K562 (cell line): ENCODE results near the gene SPX. TPM values are rescaled to one million over a fixed set of nuclear protein-coding genes. Genes with fewer than 3 reads are reported as not detected.

Experiments
- ATAC-seq: fragments of 200-7000 bp; cut with Tn5 transposase; 3 replicates; pipeline ENCODE4 v1.9.1; 2020; ENCODE audit warnings: moderate library complexity
- BruUV-seq: library from RNA; stranded (reverse); fragments of 400-500 nt; replicated peaks from 2 replicates; lab custom pipeline; 2021; lab: Mats Ljungman, UMichigan
- CTCF ChIA-PET: fragments of 300-600 bp; formaldehyde crosslinking; extraction: SDS; loops from one replicate; lab custom pipeline; 2021; ENCODE audit warnings: low intra/inter-chr PET ratio; lab: Yijun Ruan, JAX
- POLR2A ChIA-PET: fragments of 300-600, 350-650 bp; sonication (Branson Sonifier 250); formaldehyde crosslinking; extraction: SDS; loops from one replicate; lab custom pipeline; 2021; ENCODE audit warnings: antibody characterized with exemption, inconsistent platforms; lab: Yijun Ruan, JAX
- DNase-seq, 4 experiments: peaks; one replicate each; pipeline versions ENCODE4 v3.0.0 to v3.0.0-alpha.2; 2011 to 2018; ENCODE audit warnings: low spot score in 3 of 4, mixed read lengths in 3 of 4; ENCODE audit errors: extremely low read depth in 1 of 4
- FAIRE-seq: peaks from 2 replicates; lab custom pipeline; 2011; peaks lifted over from hg19 to GRCh38; lab: Jason Lieb, UNC
- H2AFZ ChIP-seq: 2 replicates; pipeline ENCODE4 v1.6.0; 2011; ENCODE audit warnings: low read depth, low read length, control low read depth, inconsistent platforms
- H3K27ac ChIP-seq: fragments of 200-600 bp; 3 replicates; pipeline ENCODE4 v1.8.0; 2011; ENCODE audit warnings: low read depth, mild to moderate bottlenecking, control low read depth, inconsistent platforms, low read length, moderate library complexity, mixed read lengths; ENCODE audit errors: extremely low read depth
- H3K27me3 ChIP-seq, 2 experiments: fragments of 300-600 bp in 1 of 2; 2 replicates in 1 of 2; 3 replicates in 1 of 2; pipeline versions ENCODE4 v1.6.0 to v1.8.0; 2011; ENCODE audit warnings: inconsistent platforms in 2 of 2, low read length in 2 of 2, mild to moderate bottlenecking in 1 of 2, mixed read lengths in 1 of 2, moderate library complexity in 1 of 2; ENCODE audit not compliant: control insufficient read depth in 2 of 2, insufficient read depth in 2 of 2
- H3K36me3 ChIP-seq: fragments of 300-600 bp; 3 replicates; pipeline ENCODE4 v1.8.0; 2011; ENCODE audit warnings: mild to moderate bottlenecking, low read length, inconsistent platforms; ENCODE audit not compliant: control insufficient read depth, insufficient read depth
- H3K4me1 ChIP-seq, 2 experiments: fragments of 200-600 bp in 1 of 2; replicated peaks in 1 of 2; 2 replicates in 1 of 2; 3 replicates in 1 of 2; pipeline versions ENCODE4 v1.5.1 to v1.8.0; 2011; ENCODE audit warnings: inconsistent platforms in 2 of 2, low read length in 2 of 2, mild to moderate bottlenecking in 1 of 2, mixed read lengths in 1 of 2, moderate library complexity in 1 of 2; ENCODE audit not compliant: control insufficient read depth in 2 of 2, insufficient read depth in 2 of 2
- H3K4me2 ChIP-seq: 2 replicates; pipeline ENCODE4 v1.6.1; 2011; ENCODE audit warnings: low read length, control low read depth, inconsistent platforms, mixed read lengths; ENCODE audit not compliant: insufficient read depth
- H3K4me3 ChIP-seq: fragments of 200-600 bp; sonication (generic), shearing (Covaris generic); 2 replicates; pipeline ENCODE4 v1.5.1; 2016; ENCODE audit warnings: control low read depth, inconsistent platforms
- H3K79me2 ChIP-seq: fragments of 200-600 bp; 3 replicates; pipeline ENCODE4 v1.8.0; 2011; ENCODE audit warnings: low read length, inconsistent platforms; ENCODE audit not compliant: control insufficient read depth, insufficient read depth
- H3K9ac ChIP-seq, 2 experiments: 2 replicates each; pipeline versions ENCODE4 v1.6.0 to v1.6.1; 2011; ENCODE audit warnings: low read depth in 2 of 2, low read length in 2 of 2, control low read depth in 1 of 2, inconsistent platforms in 1 of 2, mild to moderate bottlenecking in 1 of 2, mixed read lengths in 1 of 2; ENCODE audit not compliant: insufficient read depth in 1 of 2
- H3K9me1 ChIP-seq: one replicate; pipeline ENCODE4 v1.6.0; 2011; ENCODE audit warnings: inconsistent platforms, mild to moderate bottlenecking, low read length, moderate library complexity; ENCODE audit not compliant: control insufficient read depth, insufficient read depth
- H3K9me3 ChIP-seq: replicated peaks from 2 replicates; pipeline ENCODE4 v1.5.1; 2011; ENCODE audit warnings: low read depth, low read length, inconsistent platforms; ENCODE audit not compliant: control insufficient read depth, insufficient read depth
- H4K20me1 ChIP-seq: replicated peaks from 2 replicates; pipeline ENCODE4 v1.6.1; 2011; ENCODE audit warnings: low read length, inconsistent platforms, mixed read lengths; ENCODE audit not compliant: control insufficient read depth, insufficient read depth
- CLOCK ChIP-seq: fragments of 250-450 bp; sonication (Bioruptor Pico); IDR thresholded peaks from 2 replicates; pipeline ENCODE4 v1.4.0; 2020; ENCODE audit warnings: mild to moderate bottlenecking, moderate library complexity, borderline replicate concordance
- MTA2 ChIP-seq: fragments of 450-650 bp; IDR thresholded peaks from 2 replicates; pipeline ENCODE4 v1.6.1; 2016; ENCODE audit warnings: low read depth
- NELFE ChIP-seq: IDR thresholded peaks from 2 replicates; pipeline ENCODE4 v1.6.1; 2011; ENCODE audit warnings: mild to moderate bottlenecking; ENCODE audit not compliant: insufficient read depth, insufficient read length
- PTBP1 ChIP-seq: fragments of 200-400 bp; formaldehyde crosslinking; IDR thresholded peaks from 2 replicates; pipeline ENCODE4 v1.6.1; 2017; ENCODE audit warnings: low read depth, low read length
- PTRF ChIP-seq: fragments of 450-650 bp; IDR thresholded peaks from 2 replicates; pipeline ENCODE4 v1.6.1; 2016; ENCODE audit warnings: mild to moderate bottlenecking, missing genetic modification characterization, missing compliant biosample characterization
- TCF7L2 ChIP-seq: fragments of 150-350 bp; IDR thresholded peaks from 2 replicates; pipeline ENCODE4 v1.6.1; 2016; ENCODE audit warnings: low read depth, mild to moderate bottlenecking, low read length, moderate library complexity
- TEAD1 ChIP-seq, 2 experiments: fragments of 450-650 bp in 1 of 2; sonication (generic) in 1 of 2; formaldehyde crosslinking; IDR thresholded peaks; 2 replicates each; pipeline versions ENCODE4 v1.4.0 to v1.8.0; 2020 to 2022; ENCODE audit warnings: mild to moderate bottlenecking in 2 of 2, missing genetic modification reagents in 1 of 2
- ZBTB40 ChIP-seq, 2 experiments: fragments of 450-650 bp in 1 of 2; sonication (generic) in 1 of 2; formaldehyde crosslinking in 1 of 2; IDR thresholded peaks; 2 replicates each; pipeline versions ENCODE4 v1.7.1 to v1.9.0; 2016 to 2022; ENCODE audit warnings: inconsistent platforms in 1 of 2, mild to moderate bottlenecking in 1 of 2, missing genetic modification reagents in 1 of 2
- ZNF121 ChIP-seq: sonication (generic); formaldehyde crosslinking; conservative IDR thresholded peaks from 2 replicates; pipeline ENCODE4 v1.8.0; 2022; ENCODE audit warnings: missing genetic modification reagents
- ZNF583 ChIP-seq: fragments of 250-450 bp; sonication (Bioruptor Pico); IDR thresholded peaks from 2 replicates; pipeline ENCODE4 v1.4.0; 2020
- WGBS: fragments of 100-300 bp; shearing (Covaris generic); methylation state at CpG from one replicate; pipeline ENCODE4 v1.1.6; 2016; ENCODE audit warnings: low coverage, mixed read lengths; ENCODE audit not compliant: insufficient coverage; ENCODE audit errors: missing lambda C conversion rate; 5-methylcytosine and 5-hydroxymethylcytosine counted together
- in situ Hi-C: fragments of 300-500 bp; cut with MboI; formaldehyde crosslinking; loops from 4 replicates; pipeline ENCODE4 v1.15.0; 2018; ENCODE audit warnings: inconsistent platforms, mixed read lengths
- intact Hi-C: fragments of 100-400 bp; cut with micrococcal nuclease; formaldehyde crosslinking; loops from 2 replicates; pipeline ENCODE4 v1.14.2; 2022
- polyA plus RNA-seq, 8 experiments: library from polyadenylated mRNA; depleted of rRNA in 4 of 8; stranded (reverse) in 5 of 8; unstranded in 3 of 8; fragments of >200 nt; fragmentation: Nextera tagmentation in 2 of 8; fragmentation: Illumina TruSeq in 1 of 8; extraction: Ambion mirVana in 2 of 8; extraction: Trizol in 1 of 8; gene quantifications; 2 replicates each; pipeline versions ENCODE4 v1.2.1 to v1.2.3, GENCODE V29; 2011 to 2014; ENCODE audit warnings: inconsistent platforms in 1 of 8, missing spikeins in 1 of 8
- total RNA-seq, 7 experiments: library from RNA; depleted of rRNA in 6 of 7; stranded (reverse); fragments of >200 nt in 6 of 7; fragmentation: Illumina TruSeq in 2 of 7; extraction: Trizol in 2 of 7; gene quantifications; 2 replicates each; pipeline versions ENCODE4 v1.2.1 to v1.2.3, GENCODE V29; 2011 to 2021; ENCODE audit warnings: low replicate concordance in 1 of 7

The SPX gene
- total and polyA plus RNA-seq, 9 of the 15 experiments (the other 6 are each of a cell fraction or from before 2014, with no cell fraction given), result 0.06 to 0.40 (median 0.14) TPM

DNA sequence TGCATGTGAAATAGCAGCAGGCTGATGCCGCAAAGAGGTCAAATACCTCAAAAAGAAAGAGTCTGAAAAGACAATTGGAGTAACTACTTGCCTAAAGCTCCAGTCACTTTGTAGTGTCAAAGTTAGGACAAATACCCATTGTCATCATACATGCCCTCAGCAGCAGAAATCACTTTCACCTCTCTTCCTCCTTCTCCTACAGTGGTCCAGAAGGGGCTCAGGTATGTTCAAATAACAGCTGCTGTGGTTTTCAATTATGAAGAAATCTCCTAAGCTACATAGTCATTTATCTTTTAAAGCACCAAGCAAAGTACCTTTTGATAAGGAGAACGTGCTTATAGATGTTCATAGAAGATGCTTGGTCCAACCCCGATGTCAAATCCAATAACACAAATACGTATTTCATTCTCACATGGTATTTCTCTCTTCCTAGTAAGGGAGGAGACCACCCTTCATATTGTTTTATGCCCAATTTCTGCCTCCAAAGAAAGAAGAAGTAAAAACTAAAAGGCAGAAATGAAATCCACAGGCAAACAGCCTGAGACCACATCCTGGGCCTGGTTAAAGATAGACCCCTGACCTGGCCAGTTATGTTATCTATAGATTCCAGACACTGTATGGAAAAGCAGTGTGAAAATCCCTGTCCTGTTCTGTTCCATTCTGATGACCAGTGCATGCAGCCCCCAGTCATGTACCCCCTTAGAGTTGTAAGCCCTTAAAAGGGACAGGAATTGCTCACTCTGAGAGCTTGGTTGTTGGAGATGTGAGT, 54.8 kb downstream of the SPX start:
- no peaks in the 10 kb centered on the region for H3K79me2 ChIP-seq
- ChIA-PET CTCF (no interaction called here), POLR2A (no interaction called here)
- in situ Hi-C loops (no loop called here), intact Hi-C loops (no loop called here)
- no peak overlapping the region for H3K4me2 ChIP-seq
- no peak for ATAC-seq
- no peaks in the 10 kb centered on the region for H3K4me1 ChIP-seq
- H3K36me3 ChIP-seq, result no peaks in the 10 kb centered on the region
- no peaks in the 10 kb centered on the region for H4K20me1 ChIP-seq
- DNase-seq, result no peak
- no peak overlapping the region for H2AFZ ChIP-seq
- BruUV-seq, result no TSS peak
- no peak for FAIRE-seq
- H3K9me1 ChIP-seq, result no peaks in the 10 kb centered on the region
- no peak overlapping the region for H3K9ac ChIP-seq
- no peak overlapping the region for H3K4me3 ChIP-seq
- H3K27ac ChIP-seq, result no peak overlapping the region
- 3% methylated on average over 4 of the region's 4 CpGs for WGBS
- no peaks in the 10 kb centered on the region for H3K27me3 ChIP-seq
- no peaks in the 10 kb centered on the region for H3K9me3 ChIP-seq
- TF ChIP-seq ZNF583 (no peak), ZNF121 (CRISPR knock-in tag) (no peak), TCF7L2 (no peak), ZBTB40 (IDR thresholded peaks at IDR 0.05) (no peak), ZBTB40 (CRISPR knock-in tag; IDR thresholded peaks at IDR 0.05) (no peak), NELFE (no peak), PTRF (no peak), CLOCK (no peak), PTBP1 (no peak), MTA2 (no peak), TEAD1 (CRISPR knock-in tag; IDR thresholded peaks at IDR 0.05) (no peak)
